ENCODE data around the gene TIE1.
"Not testable (repeated sequence)": the region's sequence is repeated elsewhere in the genome, so short reads cannot be mapped to it uniquely, and the experiment has no call there.

Gene TIE1

DNA sequence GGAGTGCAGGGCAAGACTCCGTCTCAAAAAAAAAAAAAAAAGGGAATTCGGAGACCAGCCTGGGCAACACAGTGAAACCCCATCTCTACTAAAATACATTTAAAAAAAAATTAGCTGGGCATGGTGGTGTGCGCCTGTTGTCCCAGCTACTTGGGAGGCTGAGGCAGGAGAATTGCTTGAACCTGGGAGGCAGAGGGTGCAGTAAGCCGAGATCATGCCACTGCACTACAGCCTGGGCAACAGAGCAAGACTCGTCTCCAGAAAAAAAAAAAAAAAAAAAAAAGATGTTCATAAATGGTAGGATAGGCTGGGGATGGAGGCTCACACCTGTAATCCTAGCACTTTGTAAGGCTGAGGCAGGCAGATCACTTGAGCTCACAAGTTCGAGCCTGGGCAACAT lies 69.0 kb downstream of the TIE1 start:
- H3K4me1 ChIP-seq (ENCODE audit: control insufficient read depth, insufficient read depth, low read length): peaks cover 19% of the 10 kb centered on the region
- H3K9me3 ChIP-seq (ENCODE audit: control insufficient read depth, low read length); H3K27me3 ChIP-seq (ENCODE audit: control insufficient read depth, insufficient read depth, low read length, poor library complexity, severe bottlenecking); H3K4me3 ChIP-seq (ENCODE audit: insufficient read depth, low read depth, low read length); H3K27ac ChIP-seq (ENCODE audit: insufficient read depth, low read depth, low read length, poor library complexity, severe bottlenecking); H3K36me3 ChIP-seq (ENCODE audit: control insufficient read depth, insufficient read depth, low read length): not testable (repeated sequence)
- WGBS, 2 experiments: 89 to 99% methylated on average over 5 of the region's 6 CpGs

- Histone ChIP-seq H3K4me1 (ENCODE audit: control insufficient read depth, insufficient read depth, low read length) (peaks cover 19% of the 10 kb centered on the region), H3K27ac (ENCODE audit: insufficient read depth, low read depth, low read length, poor library complexity, severe bottlenecking) (no peak overlapping the region)
- 88 to 90% methylated on average over 4 of the region's 4 CpGs for WGBS, 2 experiments
Measured at GRCh38 chr1:43370564-43370963, 69.8 kb downstream of the TIE1 start.

DNA sequence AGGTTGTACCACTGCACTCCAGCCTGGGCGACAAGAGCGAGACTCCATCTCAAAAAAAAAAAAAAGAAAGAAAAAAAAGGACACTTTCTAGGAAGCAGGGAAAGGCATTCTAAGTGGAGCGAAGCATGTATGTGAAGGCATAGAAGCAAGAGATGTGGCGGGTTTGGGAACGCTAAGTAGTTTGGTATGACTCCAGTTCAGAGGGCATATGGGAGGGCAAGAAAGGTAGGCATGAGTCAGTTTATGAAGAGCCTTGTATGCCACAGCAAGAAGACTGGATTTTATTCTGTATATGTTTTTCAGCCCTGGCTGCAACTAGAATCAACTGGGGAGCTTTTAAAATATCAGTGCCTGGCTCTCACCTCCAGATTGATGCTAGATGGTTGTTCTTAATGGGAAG lies 71.4 kb downstream of the TIE1 start:
- no peaks in the 10 kb centered on the region for H3K36me3 ChIP-seq (ENCODE audit: control insufficient read depth, insufficient read depth, low read length)
- no peak overlapping the region for H3K27ac ChIP-seq (ENCODE audit: insufficient read depth, low read depth, low read length, poor library complexity, severe bottlenecking)
- no peaks in the 10 kb centered on the region for H3K9me3 ChIP-seq (ENCODE audit: control insufficient read depth, low read length)
- H3K4me3 ChIP-seq (ENCODE audit: insufficient read depth, low read depth, low read length): no peak overlapping the region
- H3K4me1 ChIP-seq (ENCODE audit: control insufficient read depth, insufficient read depth, low read length): peaks cover 5% of the 10 kb centered on the region
- WGBS, 2 experiments: 91 to 95% methylated on average over 5 of the region's 5 CpGs
- no peaks in the 10 kb centered on the region for H3K27me3 ChIP-seq (ENCODE audit: control insufficient read depth, insufficient read depth, low read length, poor library complexity, severe bottlenecking)

More at GRCh38 chr1:43370564-43370963, 69.8 kb downstream of the TIE1 start:
- no peaks in the 10 kb centered on the region for H3K36me3 ChIP-seq (ENCODE audit: control insufficient read depth, insufficient read depth, low read length)
- no peak overlapping the region for H3K4me3 ChIP-seq (ENCODE audit: insufficient read depth, low read depth, low read length)
- no peaks in the 10 kb centered on the region for H3K9me3 ChIP-seq (ENCODE audit: control insufficient read depth, low read length)
- no peaks in the 10 kb centered on the region for H3K27me3 ChIP-seq (ENCODE audit: control insufficient read depth, insufficient read depth, low read length, poor library complexity, severe bottlenecking)
